ENCODE measurements around the gene GIPC3. TPM values are rescaled to one million over a fixed set of nuclear protein-coding genes. Genes with fewer than 3 reads are reported as not detected.

GIPC3 gene
- total RNA-seq, 6 experiments from 2014 or later, result 0.51 to 1.6 (median 0.80) TPM

- 89% methylated on average over 6 of the region's 39 CpGs for WGBS (ENCODE audit: insufficient coverage, low coverage, low lambda C conversion rate, missing lambda C conversion rate)
These were observed 28.8 kb downstream of the GIPC3 start for GRCh38 chr19:3613818-3614661.

GRCh38 chr19:3614858-3615505 is 29.7 kb downstream of the GIPC3 start:
- TF ChIP-seq POLR2A (IDR thresholded peaks at IDR 0.05) (no peak), CTCF (IDR thresholded peaks at IDR 0.05) (no peak)
- Histone ChIP-seq H3K36me3 (peaks cover 0 to 19% (median 5%) of the 10 kb centered on the region in 4 donors), H3K4me3 (no peak overlapping the region), H3K27me3 (no peaks in the 10 kb centered on the region), H3K27ac (no peak overlapping the region), H3K4me1 (no peaks in the 10 kb centered on the region), H3K9me3 (no peaks in the 10 kb centered on the region)
- WGBS (ENCODE audit: insufficient coverage, low coverage, low lambda C conversion rate, missing lambda C conversion rate), result 100% methylated on average over 1 of the region's 18 CpGs
- no peak for ATAC-seq
- DNase-seq, result peak in 1 of 3 donors; percentile 15
- intact Hi-C loops (cut with DNase I), result loop anchor here in 1 of 2 donors (10.0 kb wide), 1 partner anchor 70 kb away; no protein-coding TSS in a partner anchor

More at GRCh38 chr19:3613818-3614661, 28.8 kb downstream of the GIPC3 start:
- Histone ChIP-seq H3K4me3 (no peak overlapping the region), H3K27ac (peak overlapping the region in 1 of 3 donors; percentile 8), H3K9me3 (no peaks in the 10 kb centered on the region), H3K36me3 (peaks cover 0 to 19% (median 5%) of the 10 kb centered on the region in 4 donors), H3K27me3 (no peaks in the 10 kb centered on the region), H3K4me1 (no peaks in the 10 kb centered on the region)
- TF ChIP-seq POLR2A (IDR thresholded peaks at IDR 0.05) (no peak), CTCF (IDR thresholded peaks at IDR 0.05) (no peak)
- DNase-seq (peak in 1 of 3 donors; percentile 14), ATAC-seq (no peak)
- intact Hi-C loops (cut with DNase I), result loop anchor here in 1 of 2 donors (10.0 kb wide), 1 partner anchor 69 kb away; no protein-coding TSS in a partner anchor

- Histone ChIP-seq H3K9me3 (no peaks in the 10 kb centered on the region), H3K27ac (no peak overlapping the region), H3K36me3 (peaks cover 0 to 19% (median 5%) of the 10 kb centered on the region in 4 donors), H3K4me1 (no peaks in the 10 kb centered on the region), H3K27me3 (no peaks in the 10 kb centered on the region), H3K4me3 (no peak overlapping the region)
- DNase-seq (peak in 1 of 3 donors; percentile 16), ATAC-seq (no peak)
- intact Hi-C loops (cut with DNase I), result loop anchor here in 1 of 2 donors (10.0 kb wide), 1 partner anchor 71 kb away; no protein-coding TSS in a partner anchor
- no peak for TF ChIP-seq POLR2A (IDR thresholded peaks at IDR 0.05)
- TF ChIP-seq CTCF (IDR thresholded peaks at IDR 0.05), result no peak
- 87% methylated on average over 5 of the region's 26 CpGs for WGBS (ENCODE audit: insufficient coverage, low coverage, low lambda C conversion rate, missing lambda C conversion rate)
These were observed 30.4 kb downstream of the GIPC3 start for GRCh38 chr19:3615524-3616135.

GRCh38 chr19:3617463-3617862 is 32.2 kb downstream of the GIPC3 start:
- peak in 1 of 3 donors; percentile 47 for DNase-seq
- Histone ChIP-seq H3K9me3 (no peaks in the 10 kb centered on the region), H3K36me3 (peaks cover 0 to 11% (median 0%) of the 10 kb centered on the region in 4 donors), H3K4me1 (no peaks in the 10 kb centered on the region), H3K27ac (no peak overlapping the region), H3K27me3 (no peaks in the 10 kb centered on the region), H3K4me3 (peak overlapping the region in 1 of 3 donors; percentile 24)
- intact Hi-C loops (cut with DNase I), result loop anchor here in 1 of 2 donors (10.0 kb wide), 1 partner anchor 73 kb away; no protein-coding TSS in a partner anchor
- WGBS (ENCODE audit: insufficient coverage, low coverage, low lambda C conversion rate, missing lambda C conversion rate), result 51% methylated on average over 7 of the region's 19 CpGs
- TF ChIP-seq POLR2A (IDR thresholded peaks at IDR 0.05) (no peak), CTCF (IDR thresholded peaks at IDR 0.05) (no peak)
- ATAC-seq, result peak; percentile 29 to 49 (median 44)

All from right lobe of liver (tissue), 6 donors.